Activated T-cell treated with anti-CD3 and anti-CD28 coated beads, Interleukin-2, amount 50 U/mL, for 72 hours (primary cell): ENCODE measurements around the gene AKR1C3. TPM values are rescaled to one million over a fixed set of nuclear protein-coding genes. Genes with fewer than 3 reads are reported as not detected.
"Not testable (repeated sequence)": the region's sequence is repeated elsewhere in the genome, so short reads cannot be mapped to it uniquely, and the experiment has no call there.

Experiments
- ATAC-seq, 2 donors: fragments of 150-1000 bp; cut with Tn5 transposase; replicated peaks in 1 of 2; 2 replicates each; pipeline ENCODE4 v1.10.0; 2021; ENCODE audit warnings: moderate library complexity in 2 of 2, mild to moderate bottlenecking in 1 of 2
- DNase-seq, 2 donors: peaks; one replicate each; pipeline ENCODE4 v3.0.0; 2021 to 2022; ENCODE audit warnings: mixed read lengths in 1 of 2
- H3K27ac Mint-ChIP-seq: one replicate; pipeline ENCODE4 v1.8.0; 2022; ENCODE audit warnings: mild to moderate bottlenecking, moderate library complexity, mixed read lengths
- H3K27me3 Mint-ChIP-seq: one replicate; pipeline ENCODE4 v1.8.0; 2022; ENCODE audit warnings: low read depth, mixed read lengths
- H3K36me3 Mint-ChIP-seq, 2 donors: one replicate each; pipeline ENCODE4 v1.8.0; 2022; ENCODE audit warnings: mixed read lengths in 2 of 2, mild to moderate bottlenecking in 1 of 2; ENCODE audit not compliant: insufficient read depth in 2 of 2
- H3K4me1 Mint-ChIP-seq: one replicate; pipeline ENCODE4 v1.8.0; 2022; ENCODE audit warnings: low read depth, mixed read lengths
- H3K4me3 Mint-ChIP-seq, 2 donors: one replicate each; pipeline ENCODE4 v1.8.0; 2022; ENCODE audit warnings: mild to moderate bottlenecking in 2 of 2, mixed read lengths in 2 of 2, moderate library complexity in 2 of 2
- H3K9me3 Mint-ChIP-seq, 2 donors: one replicate each; pipeline ENCODE4 v1.8.0; 2022; ENCODE audit warnings: mixed read lengths in 2 of 2
- total RNA-seq, 2 donors: library from RNA; stranded (reverse); gene quantifications; one replicate each; pipeline ENCODE4 v1.2.3, GENCODE V29; 2022

Gene AKR1C3
- total RNA-seq, 2 donors from 2014 or later: 0.44 to 0.96 TPM

- ATAC-seq (no peak), DNase-seq (no peak)
- Mint-ChIP-seq H3K27me3 (peaks cover under 1% of the 10 kb centered on the region), H3K36me3 (peaks cover 0 to 5% of the 10 kb centered on the region in 2 donors), H3K27ac (no peak overlapping the region), H3K4me1 (peaks cover 9% of the 10 kb centered on the region), H3K4me3 (no peak overlapping the region), H3K9me3 (peaks cover 0 to 5% of the 10 kb centered on the region in 2 donors)
These were observed 1.1 kb upstream of the AKR1C3 start for GRCh38 chr10:5092848-5093790.

GRCh38 chr10:5095687-5096086 lies 1.5 kb downstream of the AKR1C3 start:
- H3K4me3 Mint-ChIP-seq: no peak overlapping the region
- no peak for DNase-seq
- no peak overlapping the region for H3K27ac Mint-ChIP-seq
- no peaks in the 10 kb centered on the region for H3K36me3 Mint-ChIP-seq
- no peaks in the 10 kb centered on the region for H3K27me3 Mint-ChIP-seq
- H3K9me3 Mint-ChIP-seq: no peaks in the 10 kb centered on the region
- ATAC-seq: no peak
- H3K4me1 Mint-ChIP-seq: peaks cover 9% of the 10 kb centered on the region

GRCh38 chr10:5096108-5096507 lies 1.9 kb downstream of the AKR1C3 start:
- DNase-seq (no peak), ATAC-seq (no peak)
- Mint-ChIP-seq H3K36me3 (no peaks in the 10 kb centered on the region), H3K4me3 (no peak overlapping the region), H3K4me1 (peaks cover 9% of the 10 kb centered on the region), H3K27ac (no peak overlapping the region), H3K27me3 (no peaks in the 10 kb centered on the region), H3K9me3 (no peaks in the 10 kb centered on the region)

- DNase-seq, H3K4me1 Mint-ChIP-seq, H3K27me3 Mint-ChIP-seq, H3K4me3 Mint-ChIP-seq, H3K27ac Mint-ChIP-seq, ATAC-seq, H3K36me3 Mint-ChIP-seq, H3K9me3 Mint-ChIP-seq: not testable (repeated sequence)
These were observed 8.3 kb downstream of the AKR1C3 start for GRCh38 chr10:5102479-5102878.

- no peaks in the 10 kb centered on the region for H3K27me3 Mint-ChIP-seq
- no peak for DNase-seq
- no peaks in the 10 kb centered on the region for H3K9me3 Mint-ChIP-seq
- no peak for ATAC-seq
- H3K27ac Mint-ChIP-seq: no peak overlapping the region
- no peaks in the 10 kb centered on the region for H3K4me1 Mint-ChIP-seq
- H3K36me3 Mint-ChIP-seq: peaks cover 0 to 3% of the 10 kb centered on the region in 2 donors
- H3K4me3 Mint-ChIP-seq: no peak overlapping the region
These were observed 9.3 kb downstream of the AKR1C3 start for GRCh38 chr10:5103481-5103880.

- no peak overlapping the region for H3K27ac Mint-ChIP-seq
- H3K4me3 Mint-ChIP-seq: no peak overlapping the region
- H3K4me1 Mint-ChIP-seq: no peaks in the 10 kb centered on the region
- H3K9me3 Mint-ChIP-seq: no peaks in the 10 kb centered on the region
- DNase-seq (no peak), ATAC-seq (no peak)
- H3K27me3 Mint-ChIP-seq: no peaks in the 10 kb centered on the region
- peaks cover 0 to 3% of the 10 kb centered on the region in 2 donors for H3K36me3 Mint-ChIP-seq
These were observed 11.4 kb downstream of the AKR1C3 start for GRCh38 chr10:5105626-5106025.

- peaks cover 0 to 3% of the 10 kb centered on the region in 2 donors for H3K36me3 Mint-ChIP-seq
- DNase-seq (no peak), ATAC-seq (no peak)
- no peaks in the 10 kb centered on the region for H3K4me1 Mint-ChIP-seq
- H3K27me3 Mint-ChIP-seq: no peaks in the 10 kb centered on the region
- H3K9me3 Mint-ChIP-seq: peaks cover 0 to 2% of the 10 kb centered on the region in 2 donors
- H3K4me3 Mint-ChIP-seq: no peak overlapping the region
- no peak overlapping the region for H3K27ac Mint-ChIP-seq
These were observed 12.3 kb downstream of the AKR1C3 start for GRCh38 chr10:5106553-5106952.

GRCh38 chr10:5107860-5108526 lies 13.8 kb downstream of the AKR1C3 start:
- H3K27ac Mint-ChIP-seq: no peak overlapping the region
- H3K4me1 Mint-ChIP-seq: no peaks in the 10 kb centered on the region
- no peaks in the 10 kb centered on the region for H3K27me3 Mint-ChIP-seq
- peaks cover 0 to 2% of the 10 kb centered on the region in 2 donors for H3K36me3 Mint-ChIP-seq
- peaks cover 0 to 2% of the 10 kb centered on the region in 2 donors for H3K9me3 Mint-ChIP-seq
- DNase-seq: no peak
- no peak overlapping the region for H3K4me3 Mint-ChIP-seq
- ATAC-seq: no peak

GRCh38 chr10:5108658-5109416 lies 14.6 kb downstream of the AKR1C3 start:
- DNase-seq: no peak
- Mint-ChIP-seq H3K9me3 (peaks cover 2% of the 10 kb centered on the region in 2 donors), H3K27me3 (no peaks in the 10 kb centered on the region), H3K4me1 (no peaks in the 10 kb centered on the region), H3K27ac (no peak overlapping the region), H3K36me3 (no peaks in the 10 kb centered on the region), H3K4me3 (no peak overlapping the region)
- ATAC-seq: no peak

- H3K4me3 Mint-ChIP-seq, H3K36me3 Mint-ChIP-seq, ATAC-seq, H3K9me3 Mint-ChIP-seq, H3K27ac Mint-ChIP-seq, DNase-seq, H3K27me3 Mint-ChIP-seq, H3K4me1 Mint-ChIP-seq: not testable (repeated sequence)
These were observed 15.6 kb downstream of the AKR1C3 start for GRCh38 chr10:5109861-5110260.

- H3K27me3 Mint-ChIP-seq: no peaks in the 10 kb centered on the region
- DNase-seq (no peak), ATAC-seq (no peak)
- no peaks in the 10 kb centered on the region for H3K4me1 Mint-ChIP-seq
- H3K4me3 Mint-ChIP-seq: no peak overlapping the region
- H3K27ac Mint-ChIP-seq: no peak overlapping the region
- H3K36me3 Mint-ChIP-seq: peaks cover 0 to 3% of the 10 kb centered on the region in 2 donors
- peaks cover 0 to 2% of the 10 kb centered on the region in 2 donors for H3K9me3 Mint-ChIP-seq
These were observed 22.4 kb downstream of the AKR1C3 start for GRCh38 chr10:5116621-5117020.

- Mint-ChIP-seq H3K36me3 (peaks cover 0 to 3% of the 10 kb centered on the region in 2 donors), H3K9me3 (peaks cover 0 to 2% of the 10 kb centered on the region in 2 donors), H3K4me3 (no peak overlapping the region), H3K27me3 (no peaks in the 10 kb centered on the region), H3K27ac (no peak overlapping the region), H3K4me1 (no peaks in the 10 kb centered on the region)
- ATAC-seq (no peak), DNase-seq (no peak)
These were observed 22.8 kb downstream of the AKR1C3 start for GRCh38 chr10:5117026-5117425.

GRCh38 chr10:5119997-5120396 lies 25.8 kb downstream of the AKR1C3 start:
- not testable (repeated sequence) for ATAC-seq, H3K36me3 Mint-ChIP-seq, H3K27me3 Mint-ChIP-seq, H3K27ac Mint-ChIP-seq, DNase-seq, H3K4me1 Mint-ChIP-seq, H3K9me3 Mint-ChIP-seq, H3K4me3 Mint-ChIP-seq
